Measurements from ENCODE around the gene LRRC61. TPM values are rescaled to one million over a fixed set of nuclear protein-coding genes. Genes with fewer than 3 reads are reported as not detected.

Gene LRRC61
- total RNA-seq, 4 donors from 2014 or later, result 16.6 to 26.0 (median 18.6) TPM

DNA sequence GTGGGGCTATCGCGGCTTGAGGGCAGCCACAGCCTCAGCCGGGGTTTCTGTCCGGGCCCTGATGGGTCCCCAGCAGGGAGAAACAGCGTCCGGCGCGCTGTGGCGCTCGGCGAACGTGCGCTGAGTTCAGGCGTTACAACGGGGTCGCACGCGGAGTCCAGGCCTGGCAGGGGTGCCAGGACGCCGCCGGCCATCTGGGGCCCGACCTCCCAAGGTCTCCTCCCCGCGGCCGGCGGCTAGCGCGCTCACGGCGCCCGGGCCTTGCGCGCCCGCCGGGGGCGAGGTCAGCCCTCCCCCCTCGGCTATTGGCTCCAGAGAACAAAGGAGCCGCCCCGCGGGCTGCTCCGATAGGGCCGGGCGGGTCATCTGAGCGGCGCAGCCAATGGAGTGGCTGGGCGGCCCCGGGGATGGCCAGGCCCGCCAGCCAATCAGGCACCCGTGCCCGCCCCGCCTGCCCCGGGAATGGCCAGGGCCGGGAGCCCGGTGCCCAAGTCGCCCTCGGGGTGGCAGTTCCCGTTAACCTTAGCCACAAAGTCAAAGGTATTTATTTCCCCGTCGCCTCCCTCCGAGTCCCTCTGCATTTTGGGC, 55.8 kb downstream of the LRRC61 start, which contains the start of gene ZNF775:
Gene ZNF775, plus strand, starts transcription at position 478 of the 588 bp plus-strand sequence. CDS start 9,141 bp downstream, outside the sequence.
- TF ChIP-seq, protein P1, sequence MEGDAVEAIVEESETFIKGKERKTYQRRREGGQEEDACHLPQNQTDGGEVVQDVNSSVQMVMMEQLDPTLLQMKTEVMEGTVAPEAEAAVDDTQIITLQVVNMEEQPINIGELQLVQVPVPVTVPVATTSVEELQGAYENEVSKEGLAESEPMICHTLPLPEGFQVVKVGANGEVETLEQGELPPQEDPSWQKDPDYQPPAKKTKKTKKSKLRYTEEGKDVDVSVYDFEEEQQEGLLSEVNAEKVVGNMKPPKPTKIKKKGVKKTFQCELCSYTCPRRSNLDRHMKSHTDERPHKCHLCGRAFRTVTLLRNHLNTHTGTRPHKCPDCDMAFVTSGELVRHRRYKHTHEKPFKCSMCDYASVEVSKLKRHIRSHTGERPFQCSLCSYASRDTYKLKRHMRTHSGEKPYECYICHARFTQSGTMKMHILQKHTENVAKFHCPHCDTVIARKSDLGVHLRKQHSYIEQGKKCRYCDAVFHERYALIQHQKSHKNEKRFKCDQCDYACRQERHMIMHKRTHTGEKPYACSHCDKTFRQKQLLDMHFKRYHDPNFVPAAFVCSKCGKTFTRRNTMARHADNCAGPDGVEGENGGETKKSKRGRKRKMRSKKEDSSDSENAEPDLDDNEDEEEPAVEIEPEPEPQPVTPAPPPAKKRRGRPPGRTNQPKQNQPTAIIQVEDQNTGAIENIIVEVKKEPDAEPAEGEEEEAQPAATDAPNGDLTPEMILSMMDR (IDR thresholded peaks at IDR 0.05), result no peak
- TF ChIP-seq POLR2A (IDR thresholded peaks at IDR 0.05), result peak in 1 of 2 donors; percentile 6
- peak; percentile 92 to 99 for DNase-seq (ENCODE audit: low spot score in 2 of 2)
- intact Hi-C loops (cut with DNase I; ENCODE audit: low total_unique reads), result no loop called here
- 0 to 1% methylated on average over 12 to 43 of the region's 60 CpGs for WGBS, 2 donors
- H3K4me3 ChIP-seq (ENCODE audit: low read depth, poor library complexity, severe bottlenecking), result peak within 1 kb of the TSS; percentile 90

DNA sequence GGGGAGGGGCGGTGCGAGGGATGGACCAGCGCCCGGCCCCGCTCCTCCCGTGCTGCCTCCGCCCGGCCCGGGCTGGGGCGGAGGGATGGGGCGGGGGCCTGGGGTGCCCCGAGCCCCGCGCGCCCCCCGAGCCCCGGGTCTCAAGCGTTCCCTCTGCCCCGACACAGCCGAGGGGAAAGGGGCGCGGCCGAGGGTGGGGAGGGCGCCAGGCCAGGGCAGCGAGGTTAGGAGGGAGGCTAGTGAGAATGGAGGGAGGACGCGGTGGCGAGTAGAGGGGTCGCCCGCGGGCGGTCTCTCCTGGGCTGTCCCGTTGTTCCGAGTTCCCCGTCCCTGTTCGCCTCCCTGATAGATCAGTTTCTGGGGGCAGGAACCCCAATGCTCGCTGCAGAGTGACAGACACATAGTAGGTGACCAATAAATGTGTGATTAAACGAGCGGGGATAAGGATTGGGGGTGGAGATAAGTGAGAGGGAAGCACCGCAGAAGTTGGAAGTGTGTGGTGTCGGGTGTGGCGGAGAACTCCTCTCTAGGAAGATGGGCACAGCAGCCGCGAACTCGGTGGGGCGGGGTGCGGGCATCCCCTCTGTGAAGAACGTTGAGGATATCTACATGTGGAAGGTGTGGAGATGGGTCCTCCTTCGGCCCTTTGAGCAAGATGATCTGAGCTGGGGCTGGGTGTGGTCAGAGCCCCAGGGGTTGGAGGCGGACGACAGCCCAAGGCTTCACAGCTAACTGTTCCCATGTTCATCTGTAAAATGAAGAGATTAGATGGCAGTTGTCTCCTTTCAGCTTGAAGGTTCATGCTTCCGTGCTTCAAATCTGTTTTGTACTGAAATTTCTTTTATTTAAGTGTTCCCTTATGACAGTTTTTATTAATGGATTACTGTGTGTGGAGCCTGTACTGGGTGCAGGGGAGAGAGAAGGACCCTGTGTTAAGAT, 56.6 kb downstream of the LRRC61 start:
- whole genome bisulfite sequencing, 2 donors, result 1% methylated on average over 46 to 51 of the region's 52 CpGs
- TF ChIP-seq, protein P1 (IDR thresholded peaks at IDR 0.05), result no peak
- no peak for TF ChIP-seq POLR2A (IDR thresholded peaks at IDR 0.05)
- H3K4me3 ChIP-seq (ENCODE audit: low read depth, poor library complexity, severe bottlenecking), result peak overlapping the region; percentile 90
- no peak for DNase-seq (ENCODE audit: low spot score in 2 of 2)
- intact Hi-C loops (cut with DNase I; ENCODE audit: low total_unique reads), result no loop called here

DNA sequence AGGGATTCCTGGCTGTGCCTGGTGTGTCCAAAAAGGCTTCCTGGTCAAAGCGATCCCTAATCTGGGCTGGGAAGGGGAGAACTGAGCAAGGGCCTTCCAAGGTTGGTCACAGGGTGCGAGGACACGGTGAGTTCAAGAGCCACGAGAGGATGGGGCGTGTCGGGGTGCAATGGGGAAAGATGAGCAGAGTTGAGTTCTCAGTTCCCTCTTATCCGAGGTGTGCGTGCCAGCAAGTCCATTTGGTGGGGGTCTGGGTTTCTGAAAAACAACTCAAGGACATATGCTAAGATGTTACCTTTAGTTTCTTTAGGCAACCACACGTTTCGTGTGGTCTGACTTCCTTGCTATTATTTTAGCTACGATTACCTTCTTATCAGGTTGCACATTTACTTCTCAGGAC, 57.3 kb downstream of the LRRC61 start:
- WGBS, 2 donors, result 60 to 63% methylated on average over 11 of the region's 11 CpGs
- TF ChIP-seq POLR2A (IDR thresholded peaks at IDR 0.05), result no peak
- TF ChIP-seq, protein P1 (IDR thresholded peaks at IDR 0.05), result no peak
- intact Hi-C loops (cut with DNase I; ENCODE audit: low total_unique reads), result no loop called here
- H3K4me3 ChIP-seq (ENCODE audit: low read depth, poor library complexity, severe bottlenecking), result no peak overlapping the region
- no peak for DNase-seq (ENCODE audit: low spot score in 2 of 2)

DNA sequence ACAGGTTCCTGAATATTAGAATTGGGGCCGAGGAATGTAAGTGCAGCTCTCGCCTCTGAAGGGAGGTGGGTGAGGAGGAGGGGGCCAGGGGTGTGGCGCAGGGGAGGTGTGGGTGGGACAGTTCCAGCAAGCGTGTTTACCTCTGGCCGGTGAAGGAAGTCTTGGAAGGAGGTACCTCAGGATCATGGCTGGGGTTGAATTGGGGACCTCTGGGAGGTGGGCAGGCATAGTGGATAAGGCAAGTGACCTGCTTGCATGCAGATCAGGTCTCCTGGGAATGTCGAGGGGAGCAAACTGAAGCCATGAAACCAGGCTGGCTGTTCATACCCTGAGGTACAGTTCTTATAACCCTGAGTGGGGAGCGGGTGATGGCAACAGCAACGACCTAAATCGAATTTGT, 57.9 kb downstream of the LRRC61 start:
- H3K4me3 ChIP-seq (ENCODE audit: low read depth, poor library complexity, severe bottlenecking), result no peak overlapping the region
- no peak for DNase-seq (ENCODE audit: low spot score in 2 of 2)
- 57 to 66% methylated on average over 9 of the region's 9 CpGs for WGBS, 2 donors
- intact Hi-C loops (cut with DNase I; ENCODE audit: low total_unique reads), result no loop called here
- no peak for TF ChIP-seq POLR2A (IDR thresholded peaks at IDR 0.05)
- TF ChIP-seq, protein P1 (IDR thresholded peaks at IDR 0.05), result no peak

DNA sequence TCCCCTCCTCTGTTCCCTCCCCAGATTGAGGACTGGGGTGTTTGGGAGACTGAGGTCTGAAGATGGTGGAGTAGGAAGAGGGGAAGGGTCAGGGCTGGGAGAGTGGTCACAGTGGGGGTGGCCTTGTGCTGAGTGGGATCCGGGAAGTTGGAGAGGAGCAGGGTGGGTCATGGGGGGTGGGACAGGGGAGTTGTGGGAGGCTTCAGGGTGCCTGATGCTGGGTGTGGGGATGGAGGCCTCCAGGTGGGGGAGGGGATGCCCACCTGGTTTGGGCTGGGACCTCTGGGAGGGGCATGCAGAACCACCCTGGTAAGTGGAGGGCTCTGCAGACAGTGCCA, 58.6 kb downstream of the LRRC61 start:
- peak in 1 of 2 donors; percentile 69 for DNase-seq (ENCODE audit: low spot score in 2 of 2)
- WGBS, 2 donors, result 95 to 100% methylated on average over 1 of the region's 1 CpG
- H3K4me3 ChIP-seq (ENCODE audit: low read depth, poor library complexity, severe bottlenecking), result no peak overlapping the region
- no peak for TF ChIP-seq POLR2A (IDR thresholded peaks at IDR 0.05)
- TF ChIP-seq, protein P1 (IDR thresholded peaks at IDR 0.05), result no peak
- intact Hi-C loops (cut with DNase I; ENCODE audit: low total_unique reads), result no loop called here
